GM18868 (cell line): ENCODE measurements around the gene SCAF8.
"Not testable (repeated sequence)": the region's sequence is repeated elsewhere in the genome, so short reads cannot be mapped to it uniquely, and the experiment has no call there.

Experiments used
- ATAC-seq: cut with Tn5 transposase; IDR thresholded peaks from one replicate; pipeline ENCODE4 v1.9.1; 2021; ENCODE audit warnings: mild to moderate bottlenecking, moderate library complexity; ENCODE audit not compliant: unreplicated experiment

The SCAF8 gene

GRCh38 chr6:154733626-154734382 is 588 bp downstream of the SCAF8 start:
- peak; percentile 77 for ATAC-seq

- no peak for ATAC-seq
Observed at GRCh38 chr6:154736618-154737259, 3.5 kb downstream of the SCAF8 start.

- no peak for ATAC-seq
Observed at GRCh38 chr6:154737424-154737823, 4.2 kb downstream of the SCAF8 start.

DNA sequence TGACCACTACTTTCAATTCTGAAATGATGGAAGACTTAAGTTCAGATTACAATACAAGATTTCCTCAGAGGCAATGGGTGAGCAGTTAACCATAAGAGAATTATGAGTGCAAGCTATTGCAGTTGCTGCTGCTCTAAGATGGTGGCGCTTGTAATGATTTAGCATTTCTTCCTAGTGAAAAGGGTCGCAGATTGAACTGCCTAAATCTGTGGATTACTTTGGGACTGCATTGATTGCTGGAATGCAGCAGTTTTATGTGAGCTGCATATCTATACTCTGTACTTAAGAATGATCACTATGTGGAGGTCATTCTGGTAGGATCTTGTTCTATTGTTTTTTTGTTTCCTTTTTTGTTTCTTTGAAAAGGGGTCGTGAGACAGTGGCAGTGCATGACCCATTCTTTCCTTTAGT is 5.3 kb downstream of the SCAF8 start:
- no peak for ATAC-seq

GRCh38 chr6:154740658-154741057 is 7.4 kb downstream of the SCAF8 start:
- no peak for ATAC-seq

- no peak for ATAC-seq
Observed at GRCh38 chr6:154742891-154743290, 9.7 kb downstream of the SCAF8 start.

- ATAC-seq, result not testable (repeated sequence)
Observed at GRCh38 chr6:154744029-154744745, 11.0 kb downstream of the SCAF8 start.

- no peak for ATAC-seq
Observed at GRCh38 chr6:154745243-154745642, 12.0 kb downstream of the SCAF8 start.

GRCh38 chr6:154749341-154749740 is 16.1 kb downstream of the SCAF8 start:
- no peak for ATAC-seq

- no peak for ATAC-seq
Observed at GRCh38 chr6:154751011-154751800, 18.0 kb downstream of the SCAF8 start.

DNA sequence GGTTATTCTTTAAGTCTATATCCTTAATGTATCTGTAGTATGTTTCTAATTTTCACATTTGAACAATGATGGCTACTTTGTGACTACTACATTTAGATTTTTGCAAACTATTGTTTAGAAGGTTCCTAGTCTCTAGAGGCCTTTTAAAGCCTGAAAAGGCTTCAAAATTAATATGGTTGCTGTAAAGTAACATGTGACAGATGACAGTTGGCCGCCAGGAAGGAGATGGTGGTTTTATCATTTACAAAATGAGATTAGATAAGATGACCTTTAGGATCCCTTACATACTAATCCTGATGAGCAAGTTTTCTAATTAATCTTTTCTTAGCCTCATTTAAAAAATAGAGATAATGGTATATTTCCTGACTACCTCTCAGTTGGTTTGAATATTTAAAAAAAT is 18.8 kb downstream of the SCAF8 start:
- ATAC-seq, result no peak

GRCh38 chr6:154754152-154754551 is 20.9 kb downstream of the SCAF8 start:
- no peak for ATAC-seq

DNA sequence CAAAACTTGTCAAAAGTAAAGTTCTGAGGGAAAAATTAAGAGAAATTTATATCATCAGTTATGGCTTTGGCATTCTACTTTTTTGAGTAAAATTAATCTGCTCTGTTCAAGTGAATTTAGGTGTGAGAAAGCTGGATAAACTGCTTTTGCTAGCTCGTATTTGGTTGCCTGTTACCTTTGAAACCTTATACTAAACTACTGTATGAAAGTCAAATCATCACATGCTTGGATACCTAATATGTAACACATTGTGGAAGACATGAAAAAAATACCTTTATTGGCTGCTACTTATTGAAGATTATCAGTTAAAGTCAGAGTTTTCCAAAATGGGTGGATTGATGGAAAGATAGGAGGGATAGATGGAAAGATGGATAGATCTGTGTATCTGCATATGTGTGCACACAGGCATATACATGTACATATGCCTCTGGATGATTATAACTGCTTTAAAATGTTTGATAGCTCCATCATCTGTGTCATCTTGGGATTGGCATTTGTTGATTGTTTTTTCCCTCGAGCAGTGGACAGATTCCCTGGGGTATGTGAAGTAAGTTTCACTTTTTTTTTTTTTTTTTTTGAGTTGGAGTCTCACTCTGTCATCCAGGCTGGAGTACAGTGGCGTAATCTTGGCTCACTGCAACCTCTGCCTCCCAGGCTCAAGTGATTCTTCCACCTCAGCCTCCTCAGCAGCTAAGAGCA is 24.3 kb downstream of the SCAF8 start:
- ATAC-seq, result no peak

GRCh38 chr6:154758125-154758524 is 24.9 kb downstream of the SCAF8 start:
- ATAC-seq, result no peak

DNA sequence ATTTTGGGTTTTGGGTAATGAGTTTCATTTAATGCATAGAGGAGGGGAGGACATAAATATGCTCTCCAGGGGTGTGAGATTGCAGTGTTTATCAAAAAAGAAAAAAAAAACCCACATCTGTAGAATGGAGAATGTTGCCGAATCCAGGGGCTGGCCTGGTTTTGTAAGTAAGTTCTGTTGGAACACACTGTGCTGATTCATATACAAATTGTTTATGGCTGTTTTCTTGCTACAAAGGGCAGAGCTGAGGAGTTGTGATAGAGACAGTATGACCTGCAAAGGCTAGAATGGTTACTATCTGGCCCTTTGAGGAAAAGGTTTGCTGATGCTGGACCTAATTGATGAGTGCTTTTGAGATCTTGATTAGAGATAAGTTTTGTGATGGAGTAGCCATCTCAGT is 30.4 kb downstream of the SCAF8 start:
- no peak for ATAC-seq

DNA sequence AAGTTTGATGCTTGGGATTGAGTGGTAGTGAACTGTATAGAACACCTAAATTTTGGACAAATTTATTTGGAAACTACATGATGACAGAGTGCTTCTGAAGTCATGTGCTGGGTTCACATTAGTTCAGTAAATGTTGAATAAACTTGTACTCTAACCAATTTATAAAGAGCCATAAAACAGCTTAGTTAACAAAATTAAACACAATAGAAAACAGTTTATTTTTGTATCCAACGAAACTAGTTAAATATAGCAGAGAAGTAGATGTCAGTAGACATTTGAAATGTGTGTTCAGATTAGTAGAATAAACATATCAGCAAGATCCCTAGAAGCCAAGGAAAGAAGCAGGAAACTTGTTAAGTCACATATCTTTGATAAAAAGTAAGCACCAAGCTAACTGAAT is 32.1 kb downstream of the SCAF8 start:
- no peak for ATAC-seq

GRCh38 chr6:154766288-154766687 is 33.1 kb downstream of the SCAF8 start:
- ATAC-seq, result no peak

DNA sequence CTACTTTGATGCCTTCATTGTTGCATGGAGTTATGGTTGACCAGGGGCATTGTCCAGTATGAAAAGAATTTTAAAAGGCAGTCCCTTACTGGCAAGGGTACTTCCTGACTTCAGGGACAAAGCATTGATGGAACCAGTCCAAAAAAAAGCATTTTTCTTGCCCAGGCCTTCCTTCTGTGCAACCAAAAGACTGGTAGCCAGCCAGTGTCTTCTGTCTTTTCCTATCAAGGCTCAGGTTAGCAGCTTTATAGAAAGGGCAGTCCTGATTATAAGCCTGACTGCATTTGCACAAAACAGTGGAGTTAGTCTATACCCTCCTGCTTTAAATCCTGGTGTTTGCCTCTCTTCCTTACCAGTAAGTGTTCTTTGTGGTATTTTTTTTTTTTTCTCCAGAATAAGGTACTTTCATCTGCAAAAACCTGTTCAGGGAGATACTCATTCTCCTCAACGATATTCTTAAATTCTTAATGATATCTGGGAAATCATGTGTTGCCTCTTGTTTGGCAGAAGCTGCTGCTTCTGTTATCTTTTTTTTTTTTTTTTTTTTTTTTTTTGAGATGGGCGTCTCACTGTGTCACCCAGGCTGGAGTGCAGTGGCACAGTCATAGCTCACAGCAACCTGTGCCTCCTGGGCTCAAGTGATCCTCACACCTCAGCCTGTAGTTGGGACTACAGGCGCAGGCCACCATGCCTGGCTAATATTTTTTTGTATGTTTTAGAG is 33.9 kb downstream of the SCAF8 start:
- no peak for ATAC-seq

GRCh38 chr6:154768280-154768679 is 35.1 kb downstream of the SCAF8 start:
- ATAC-seq, result no peak

DNA sequence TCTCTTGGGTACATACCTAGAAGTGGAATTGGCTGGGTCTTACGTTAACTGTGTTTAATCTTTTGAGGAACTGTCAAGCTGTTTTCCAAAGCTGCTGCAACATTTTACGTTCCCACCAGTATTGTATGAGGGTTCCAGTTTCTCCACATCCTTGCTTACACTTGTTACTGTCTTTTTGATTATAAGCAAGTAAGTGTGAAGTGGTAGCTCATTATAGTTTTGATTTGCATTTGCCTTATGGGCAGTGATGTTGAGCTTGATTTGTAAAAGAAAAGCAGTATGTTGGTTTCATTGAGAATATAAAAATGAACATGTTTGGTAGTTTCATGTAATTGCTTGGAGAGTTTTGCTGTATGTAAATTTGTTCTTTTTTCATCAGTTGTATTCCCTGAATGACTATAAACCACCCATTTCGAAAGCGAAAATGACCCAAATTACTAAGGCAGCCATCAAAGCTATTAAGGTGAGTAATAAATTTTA is 40.4 kb downstream of the SCAF8 start:
- ATAC-seq, result peak; percentile 99
